ENCODE data around the gene AATK. TPM values are rescaled to one million over a fixed set of nuclear protein-coding genes. Genes with fewer than 3 reads are reported as not detected.
"Not testable (repeated sequence)": the region's sequence is repeated elsewhere in the genome, so short reads cannot be mapped to it uniquely, and the experiment has no call there.

AATK gene
- total and polyA plus RNA-seq, 2 donors, result 0.24 to 1.9 TPM

DNA sequence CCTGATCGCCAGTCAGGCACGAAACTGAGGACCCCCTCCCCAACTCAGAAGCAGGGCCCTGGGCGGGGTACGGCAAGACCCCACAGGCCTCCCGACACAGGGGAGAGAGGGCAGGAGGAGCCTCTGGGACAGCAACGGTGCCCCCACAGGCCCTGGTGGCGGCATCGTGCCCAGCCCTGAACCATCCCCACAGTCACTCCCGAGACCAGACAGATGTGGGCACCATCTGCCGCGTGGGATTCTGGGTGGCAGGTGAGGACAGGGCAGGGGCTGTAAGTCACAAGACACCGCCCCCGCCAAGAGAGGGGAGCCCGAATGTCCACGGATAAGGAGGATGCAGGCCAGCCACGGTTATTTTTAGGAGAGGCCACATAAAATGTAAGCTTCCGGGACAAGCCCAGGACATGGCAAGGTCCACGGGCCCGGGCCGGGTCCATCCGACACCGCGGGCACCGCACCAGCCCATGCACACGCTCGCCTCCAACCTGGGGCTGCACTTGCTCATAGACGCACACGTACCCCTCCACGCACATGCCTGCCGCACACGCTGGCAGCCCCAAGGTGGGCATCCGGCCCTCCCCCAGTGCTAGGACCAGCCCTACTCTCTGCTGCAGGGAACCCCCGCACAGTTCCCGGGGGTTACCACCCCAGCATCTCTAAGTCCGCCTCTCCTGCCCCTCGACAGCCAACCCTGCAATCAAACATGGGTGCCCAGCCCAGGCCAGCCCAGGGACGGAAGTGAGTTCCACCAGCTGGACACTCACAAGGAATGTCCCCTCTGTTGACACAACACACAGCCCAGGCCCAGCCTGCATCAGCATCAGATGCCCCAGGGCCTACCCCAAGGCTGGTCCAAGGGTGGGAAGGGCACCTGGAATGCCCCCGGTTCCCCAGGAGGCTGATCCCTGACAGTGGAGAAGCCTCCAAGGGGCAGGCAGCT, 8.9 kb downstream of the AATK start:
- Histone ChIP-seq H3K9me3 (ENCODE audit: control insufficient read depth in 2 of 2, insufficient read depth in 1 of 2, low read length in 1 of 2) (no peaks in the 10 kb centered on the region), H3K27ac (ENCODE audit: low read depth in 1 of 2, low read length in 1 of 2) (no peak overlapping the region), H3K27me3 (ENCODE audit: control insufficient read depth in 2 of 2, insufficient read depth in 1 of 2, low read length in 1 of 2) (peaks cover 6 to 31% of the 10 kb centered on the region in 2 donors), H3K4me3 (ENCODE audit: low read length in 2 of 2) (no peak overlapping the region), H3K36me3 (ENCODE audit: control insufficient read depth in 2 of 2, insufficient read depth in 2 of 2, low read length in 1 of 2) (no peaks in the 10 kb centered on the region), H3K4me1 (ENCODE audit: control insufficient read depth in 2 of 2, insufficient read depth in 2 of 2, low read length in 2 of 2) (no peaks in the 10 kb centered on the region)
- DNase-seq (ENCODE audit: low read depth in 6 of 9, low spot score in 9 of 9), result no peak
- WGBS, result 95% methylated on average over 38 of the region's 38 CpGs

DNA sequence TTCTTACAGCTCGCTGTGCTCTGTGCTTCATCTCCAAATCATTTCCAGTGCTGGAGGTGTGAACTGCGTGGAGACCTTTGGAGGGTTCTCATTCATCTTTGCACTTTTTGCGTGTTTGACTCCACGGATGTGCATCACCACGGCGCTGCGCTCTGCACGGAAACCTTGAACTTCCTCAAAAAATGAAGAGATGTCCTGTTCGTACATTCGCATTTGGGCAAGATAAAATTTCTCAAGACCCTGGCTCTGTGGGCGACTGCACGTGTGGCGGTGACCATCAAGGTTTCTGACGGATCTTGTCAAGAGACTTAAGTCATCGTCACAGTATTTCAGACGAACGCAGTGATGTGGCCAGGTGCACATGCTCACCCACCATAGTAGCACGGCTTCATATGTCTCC, 11.1 kb downstream of the AATK start:
- H3K36me3 ChIP-seq (ENCODE audit: control insufficient read depth in 2 of 2, insufficient read depth in 2 of 2, low read length in 1 of 2), result no peaks in the 10 kb centered on the region
- H3K4me1 ChIP-seq (ENCODE audit: control insufficient read depth in 2 of 2, insufficient read depth in 2 of 2, low read length in 2 of 2), result no peaks in the 10 kb centered on the region
- no peaks in the 10 kb centered on the region for H3K9me3 ChIP-seq (ENCODE audit: control insufficient read depth in 2 of 2, insufficient read depth in 1 of 2, low read length in 1 of 2)
- H3K4me3 ChIP-seq (ENCODE audit: low read length in 2 of 2), result no peak overlapping the region
- peaks cover 0 to 22% of the 10 kb centered on the region in 2 donors for H3K27me3 ChIP-seq (ENCODE audit: control insufficient read depth in 2 of 2, insufficient read depth in 1 of 2, low read length in 1 of 2)
- DNase-seq (ENCODE audit: low read depth in 6 of 9, low spot score in 9 of 9), result no peak
- no peak overlapping the region for H3K27ac ChIP-seq (ENCODE audit: low read depth in 1 of 2, low read length in 1 of 2)
- 96% methylated on average over 18 of the region's 18 CpGs for whole genome bisulfite sequencing

DNA sequence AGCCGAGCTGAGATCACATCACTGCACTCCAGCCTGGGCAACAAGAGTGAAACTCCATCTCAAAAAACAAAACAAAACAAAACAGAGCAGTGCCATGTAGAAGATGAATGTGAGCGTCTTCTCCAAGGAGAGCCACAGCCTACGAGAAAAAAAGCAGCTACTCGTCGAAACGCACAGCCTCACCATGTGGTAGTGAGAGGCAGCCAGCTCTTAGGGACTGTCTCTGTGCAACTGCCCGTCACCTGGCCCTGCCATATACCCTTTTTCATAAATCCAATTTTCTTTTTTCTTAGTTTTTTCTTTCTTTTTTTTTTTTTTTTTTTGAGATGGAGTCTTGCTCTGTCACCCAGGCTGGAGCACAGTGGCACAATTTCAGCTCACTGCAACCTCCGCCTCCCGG, 12.0 kb downstream of the AATK start:
- peaks cover 0 to 24% of the 10 kb centered on the region in 2 donors for H3K27me3 ChIP-seq (ENCODE audit: control insufficient read depth in 2 of 2, insufficient read depth in 1 of 2, low read length in 1 of 2)
- not testable (repeated sequence) for H3K4me3 ChIP-seq (ENCODE audit: low read length in 2 of 2); H3K9me3 ChIP-seq (ENCODE audit: control insufficient read depth in 2 of 2, insufficient read depth in 1 of 2, low read length in 1 of 2); DNase-seq (ENCODE audit: low read depth in 6 of 9, low spot score in 9 of 9); H3K36me3 ChIP-seq (ENCODE audit: control insufficient read depth in 2 of 2, insufficient read depth in 2 of 2, low read length in 1 of 2); H3K4me1 ChIP-seq (ENCODE audit: control insufficient read depth in 2 of 2, insufficient read depth in 2 of 2, low read length in 2 of 2); H3K27ac ChIP-seq (ENCODE audit: low read depth in 1 of 2, low read length in 1 of 2)
- WGBS, result 97% methylated on average over 9 of the region's 9 CpGs

DNA sequence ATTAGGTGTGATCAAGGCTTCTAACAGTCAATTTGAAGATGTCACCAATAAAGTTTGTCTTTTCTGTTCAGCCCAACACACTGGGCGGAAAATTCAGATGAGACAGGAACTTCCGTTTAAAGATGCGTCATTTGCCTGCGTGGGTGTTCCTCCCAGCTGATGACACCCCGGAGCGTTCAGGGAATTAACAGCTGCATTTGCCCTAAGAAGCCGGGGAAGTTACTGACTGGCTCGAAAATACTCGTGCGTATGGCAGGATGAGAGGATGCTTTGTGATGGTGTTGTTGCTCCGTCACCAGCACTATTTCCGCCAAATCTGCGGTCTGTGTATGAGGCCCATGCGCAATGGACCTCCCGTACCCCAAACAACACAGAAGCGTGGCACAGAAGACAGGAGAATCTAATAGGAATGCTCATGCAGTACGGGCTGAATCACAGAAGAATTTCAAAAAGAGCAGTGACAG, 12.6 kb downstream of the AATK start:
- Histone ChIP-seq H3K27ac (ENCODE audit: low read depth in 1 of 2, low read length in 1 of 2) (no peak overlapping the region), H3K36me3 (ENCODE audit: control insufficient read depth in 2 of 2, insufficient read depth in 2 of 2, low read length in 1 of 2) (no peaks in the 10 kb centered on the region), H3K4me3 (ENCODE audit: low read length in 2 of 2) (no peak overlapping the region), H3K9me3 (ENCODE audit: control insufficient read depth in 2 of 2, insufficient read depth in 1 of 2, low read length in 1 of 2) (no peaks in the 10 kb centered on the region), H3K27me3 (ENCODE audit: control insufficient read depth in 2 of 2, insufficient read depth in 1 of 2, low read length in 1 of 2) (peaks cover 0 to 28% of the 10 kb centered on the region in 2 donors), H3K4me1 (ENCODE audit: control insufficient read depth in 2 of 2, insufficient read depth in 2 of 2, low read length in 2 of 2) (no peaks in the 10 kb centered on the region)
- 94% methylated on average over 17 of the region's 17 CpGs for WGBS
- DNase-seq (ENCODE audit: low read depth in 6 of 9, low spot score in 9 of 9), result no peak

DNA sequence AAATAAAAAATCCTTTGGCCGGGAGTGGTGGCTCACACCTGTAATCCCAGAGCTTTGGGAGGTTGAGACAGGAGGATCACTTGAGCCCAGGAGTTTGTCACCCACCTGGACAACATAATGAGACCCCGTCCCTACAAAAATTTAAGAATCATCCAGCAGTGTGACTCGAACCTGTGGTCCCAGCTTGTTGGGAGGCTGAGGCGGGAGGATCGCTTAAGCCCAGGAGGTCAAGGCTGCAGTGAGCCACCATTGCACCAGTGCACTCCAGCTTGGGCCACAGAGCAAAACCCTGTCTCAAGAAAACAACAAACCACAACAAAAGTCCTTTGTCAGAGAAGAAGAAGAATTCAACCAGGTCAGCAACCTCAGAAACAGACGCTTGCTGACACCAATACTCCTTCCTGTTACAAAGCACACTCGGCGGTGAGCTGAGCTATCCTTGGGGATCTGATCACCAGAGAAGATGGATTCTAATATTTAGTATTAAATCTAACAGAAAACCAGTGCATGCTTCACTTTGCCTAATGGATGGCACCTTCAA, 13.7 kb downstream of the AATK start:
- no peak for DNase-seq (ENCODE audit: low read depth in 6 of 9, low spot score in 9 of 9)
- 72% methylated on average over 8 of the region's 8 CpGs for WGBS
- H3K36me3 ChIP-seq (ENCODE audit: control insufficient read depth in 2 of 2, insufficient read depth in 2 of 2, low read length in 1 of 2), result no peaks in the 10 kb centered on the region
- no peak overlapping the region for H3K4me3 ChIP-seq (ENCODE audit: low read length in 2 of 2)
- H3K27me3 ChIP-seq (ENCODE audit: control insufficient read depth in 2 of 2, insufficient read depth in 1 of 2, low read length in 1 of 2), result peaks cover 0 to 32% of the 10 kb centered on the region in 2 donors
- H3K4me1 ChIP-seq (ENCODE audit: control insufficient read depth in 2 of 2, insufficient read depth in 2 of 2, low read length in 2 of 2), result no peaks in the 10 kb centered on the region
- no peak overlapping the region for H3K27ac ChIP-seq (ENCODE audit: low read depth in 1 of 2, low read length in 1 of 2)
- H3K9me3 ChIP-seq (ENCODE audit: control insufficient read depth in 2 of 2, insufficient read depth in 1 of 2, low read length in 1 of 2), result no peaks in the 10 kb centered on the region

DNA sequence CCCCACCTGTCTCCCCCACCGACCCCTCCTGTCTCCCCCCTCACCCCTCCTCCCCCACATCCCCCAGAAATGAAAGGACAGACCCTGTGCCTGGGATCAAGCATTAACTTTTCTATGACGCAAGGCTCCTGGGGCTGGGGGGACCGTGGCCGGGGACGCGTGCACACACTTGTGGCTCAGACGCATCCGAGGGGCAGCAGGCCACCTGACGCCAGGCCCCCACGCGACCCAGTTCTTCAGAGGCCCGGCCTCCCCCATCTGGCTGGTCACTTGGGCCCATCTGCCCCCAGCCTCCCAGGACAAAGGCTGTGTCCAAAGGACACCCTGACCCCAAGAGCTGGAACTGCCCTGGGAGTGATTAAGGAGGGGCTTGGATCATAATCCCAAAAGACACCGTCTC, 14.7 kb downstream of the AATK start:
- WGBS, result 88% methylated on average over 13 of the region's 13 CpGs
- no peaks in the 10 kb centered on the region for H3K9me3 ChIP-seq (ENCODE audit: control insufficient read depth in 2 of 2, insufficient read depth in 1 of 2, low read length in 1 of 2)
- no peak for DNase-seq (ENCODE audit: low read depth in 6 of 9, low spot score in 9 of 9)
- no peaks in the 10 kb centered on the region for H3K36me3 ChIP-seq (ENCODE audit: control insufficient read depth in 2 of 2, insufficient read depth in 2 of 2, low read length in 1 of 2)
- no peak overlapping the region for H3K27ac ChIP-seq (ENCODE audit: low read depth in 1 of 2, low read length in 1 of 2)
- no peak overlapping the region for H3K4me3 ChIP-seq (ENCODE audit: low read length in 2 of 2)
- H3K4me1 ChIP-seq (ENCODE audit: control insufficient read depth in 2 of 2, insufficient read depth in 2 of 2, low read length in 2 of 2), result no peaks in the 10 kb centered on the region
- peaks cover 0 to 32% of the 10 kb centered on the region in 2 donors for H3K27me3 ChIP-seq (ENCODE audit: control insufficient read depth in 2 of 2, insufficient read depth in 1 of 2, low read length in 1 of 2)

DNA sequence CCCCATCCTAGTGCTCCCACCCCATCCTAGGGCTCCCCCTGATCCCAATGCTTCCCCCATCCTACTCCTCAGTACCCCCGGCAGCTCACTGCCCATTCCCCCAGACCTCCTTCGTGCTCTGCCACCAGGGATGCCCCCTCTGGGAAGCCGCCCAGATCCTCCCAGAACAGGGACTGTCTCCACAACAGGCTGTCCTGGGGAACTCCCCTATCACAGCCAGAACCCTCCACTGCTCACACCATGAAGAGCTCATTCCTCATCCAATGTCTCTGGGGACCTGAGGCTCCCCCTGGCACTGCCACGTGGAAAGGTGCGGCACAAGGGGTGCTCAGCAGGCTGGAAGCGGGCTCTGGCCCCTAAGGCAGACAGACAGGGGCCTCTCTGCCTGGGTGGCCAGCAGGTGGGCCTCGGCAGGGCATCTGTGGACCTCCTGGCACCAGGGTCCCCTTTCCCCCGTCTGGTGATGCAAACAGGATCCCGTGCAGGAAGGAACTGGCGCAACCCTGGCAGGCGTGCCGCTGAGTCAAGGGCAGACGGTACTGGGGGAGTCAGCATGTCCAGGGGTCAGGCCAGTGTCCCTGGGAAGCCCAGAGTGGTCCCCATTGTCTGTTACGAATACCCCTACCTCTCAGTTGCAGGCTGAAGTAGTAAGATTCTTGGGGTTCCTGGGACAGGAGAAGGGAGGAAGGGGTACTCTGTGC, 15.5 kb downstream of the AATK start:
- no peak overlapping the region for H3K4me3 ChIP-seq (ENCODE audit: low read length in 2 of 2)

DNA sequence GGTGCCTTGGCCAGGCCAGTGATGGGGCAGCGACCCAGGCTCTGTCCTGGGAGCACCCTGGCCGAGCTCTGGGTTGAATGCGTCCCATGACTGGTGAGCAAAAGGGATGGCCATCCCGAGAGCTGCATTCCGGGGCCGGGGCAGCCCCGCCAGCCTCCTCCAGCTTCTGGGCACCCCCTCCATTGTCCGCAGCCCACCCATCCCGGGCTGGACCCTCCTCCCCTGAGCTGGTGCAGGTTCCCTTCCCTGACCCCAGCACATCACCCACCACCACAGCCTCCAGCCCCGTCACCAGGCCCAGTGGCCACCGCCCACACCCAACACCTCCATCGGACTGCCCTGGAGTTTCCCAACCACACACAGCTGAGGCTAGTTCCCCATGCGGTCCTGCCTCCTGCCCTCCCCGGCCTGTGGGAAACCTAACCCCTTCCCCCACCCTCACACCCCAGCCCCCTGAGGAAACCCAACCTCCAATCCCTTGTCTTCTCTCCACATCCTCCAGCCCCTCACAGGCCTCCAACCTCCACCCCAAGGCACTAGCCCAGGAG, 17.0 kb downstream of the AATK start:
- peaks cover 0 to 32% of the 10 kb centered on the region in 2 donors for H3K27me3 ChIP-seq (ENCODE audit: control insufficient read depth in 2 of 2, insufficient read depth in 1 of 2, low read length in 1 of 2)
- no peaks in the 10 kb centered on the region for H3K4me1 ChIP-seq (ENCODE audit: control insufficient read depth in 2 of 2, insufficient read depth in 2 of 2, low read length in 2 of 2)
- 88% methylated on average over 14 of the region's 14 CpGs for WGBS
- no peak overlapping the region for H3K27ac ChIP-seq (ENCODE audit: low read depth in 1 of 2, low read length in 1 of 2)
- no peaks in the 10 kb centered on the region for H3K36me3 ChIP-seq (ENCODE audit: control insufficient read depth in 2 of 2, insufficient read depth in 2 of 2, low read length in 1 of 2)
- no peak for DNase-seq (ENCODE audit: low read depth in 6 of 9, low spot score in 9 of 9)
- no peaks in the 10 kb centered on the region for H3K9me3 ChIP-seq (ENCODE audit: control insufficient read depth in 2 of 2, insufficient read depth in 1 of 2, low read length in 1 of 2)
- H3K4me3 ChIP-seq (ENCODE audit: low read length in 2 of 2), result no peak overlapping the region

More for the DNA sequence above, 15.5 kb downstream of the AATK start:
- no peak for DNase-seq (ENCODE audit: low read depth in 6 of 9, low spot score in 9 of 9)
- Histone ChIP-seq H3K9me3 (ENCODE audit: control insufficient read depth in 2 of 2, insufficient read depth in 1 of 2, low read length in 1 of 2) (no peaks in the 10 kb centered on the region), H3K36me3 (ENCODE audit: control insufficient read depth in 2 of 2, insufficient read depth in 2 of 2, low read length in 1 of 2) (no peaks in the 10 kb centered on the region), H3K27ac (ENCODE audit: low read depth in 1 of 2, low read length in 1 of 2) (no peak overlapping the region), H3K4me1 (ENCODE audit: control insufficient read depth in 2 of 2, insufficient read depth in 2 of 2, low read length in 2 of 2) (no peaks in the 10 kb centered on the region), H3K27me3 (ENCODE audit: control insufficient read depth in 2 of 2, insufficient read depth in 1 of 2, low read length in 1 of 2) (peaks cover 0 to 32% of the 10 kb centered on the region in 2 donors)
- 59% methylated on average over 14 of the region's 14 CpGs for WGBS

Data from thymus (tissue), 11 donors.